SKM-1 treated with dmso at 0.1 percent for 144 hours (cell line): ENCODE results near the gene KCNS3.

Source experiments
- DNase-seq: peaks from one replicate; lab custom pipeline; 2025; ENCODE audit not compliant: unreplicated experiment; lab: John Stamatoyannopoulos, UW

The KCNS3 gene

GRCh38 chr2:17878281-17879136 is at the start of gene KCNS3:
TSS of gene KCNS3 (plus strand) at chr2:17878667. CDS start at chr2:17931009, 52,342 bp downstream.
- peak; percentile 33 for DNase-seq

GRCh38 chr2:17830053-17831034 is 48.1 kb upstream of the KCNS3 start:
- peak; percentile 22 for DNase-seq

- DNase-seq = no peak
Observed at GRCh38 chr2:17835516-17835915, 43.0 kb upstream of the KCNS3 start.

GRCh38 chr2:17839959-17840358 is 38.5 kb upstream of the KCNS3 start:
- no peak for DNase-seq

- DNase-seq = no peak
Observed at GRCh38 chr2:17843457-17843856, 35.0 kb upstream of the KCNS3 start.

GRCh38 chr2:17845806-17846205 is 32.7 kb upstream of the KCNS3 start:
- DNase-seq = no peak

- no peak for DNase-seq
Observed at GRCh38 chr2:17846676-17847075, 31.8 kb upstream of the KCNS3 start.

GRCh38 chr2:17847236-17847635 is 31.2 kb upstream of the KCNS3 start:
- DNase-seq = no peak

- no peak for DNase-seq
Observed at GRCh38 chr2:17849275-17849674, 29.2 kb upstream of the KCNS3 start.

GRCh38 chr2:17850151-17850550 is 28.3 kb upstream of the KCNS3 start:
- DNase-seq = no peak

GRCh38 chr2:17851731-17852585 is 26.5 kb upstream of the KCNS3 start:
- DNase-seq = peak; percentile 53

- DNase-seq = no peak
Observed at GRCh38 chr2:17853799-17854198, 24.7 kb upstream of the KCNS3 start.

- peak; percentile 32 for DNase-seq
Observed at GRCh38 chr2:17857021-17857420, 21.4 kb upstream of the KCNS3 start.

- DNase-seq = no peak
Observed at GRCh38 chr2:17858064-17858463, 20.4 kb upstream of the KCNS3 start.

- no peak for DNase-seq
Observed at GRCh38 chr2:17863539-17863938, 14.9 kb upstream of the KCNS3 start.

GRCh38 chr2:17864676-17865075 is 13.8 kb upstream of the KCNS3 start:
- DNase-seq = no peak

- no peak for DNase-seq
Observed at GRCh38 chr2:17867133-17867532, 11.3 kb upstream of the KCNS3 start.

- DNase-seq = no peak
Observed at GRCh38 chr2:17869128-17869527, 9.3 kb upstream of the KCNS3 start.

- no peak for DNase-seq
Observed at GRCh38 chr2:17871639-17872038, 6.8 kb upstream of the KCNS3 start.

GRCh38 chr2:17873021-17873420 is 5.4 kb upstream of the KCNS3 start:
- DNase-seq = no peak

- no peak for DNase-seq
Observed at GRCh38 chr2:17876590-17876989, 1.9 kb upstream of the KCNS3 start.
